Parathyroid adenoma (tissue), 2 donors: ENCODE data around the gene RAB24.
A peak's percentile ranks its signal among the peaks of the same experiment; 100 is the strongest.
"Not testable (repeated sequence)": the region's sequence is repeated elsewhere in the genome, so short reads cannot be mapped to it uniquely, and the experiment has no call there.

ENCODE experiments used
- H2AFZ ChIP-seq: fragments of 300-600 bp; sonication (generic); one replicate; pipeline ENCODE4 v1.7.0; 2017; ENCODE audit warnings: antibody characterized with exemption, mild to moderate bottlenecking
- H3K27ac ChIP-seq: fragments of 300-600 bp; sonication (generic); one replicate; pipeline ENCODE4 v1.7.0; 2017
- H3K27me3 ChIP-seq: fragments of 300-600 bp; sonication (generic); one replicate; pipeline ENCODE4 v1.7.0; 2017; ENCODE audit warnings: low read length; ENCODE audit not compliant: control insufficient read depth, insufficient read depth
- H3K36me3 ChIP-seq: fragments of 300-600 bp; sonication (generic); one replicate; pipeline ENCODE4 v1.7.0; 2017; ENCODE audit warnings: low read length; ENCODE audit not compliant: control insufficient read depth, insufficient read depth
- H3K4me1 ChIP-seq: fragments of 300-600 bp; sonication (generic); one replicate; pipeline ENCODE4 v1.7.0; 2017; ENCODE audit warnings: control low read depth
- H3K4me2 ChIP-seq: fragments of 300-600 bp; sonication (generic); one replicate; pipeline ENCODE4 v1.7.0; 2017; ENCODE audit warnings: low read length
- H3K4me3 ChIP-seq: fragments of 300-600 bp; sonication (generic); one replicate; pipeline ENCODE4 v1.7.0; 2017; ENCODE audit warnings: low read depth, low read length
- H3K79me2 ChIP-seq: fragments of 300-600 bp; sonication (generic); one replicate; pipeline ENCODE4 v1.7.0; 2017; ENCODE audit warnings: control low read depth
- H3K9ac ChIP-seq: fragments of 300-600 bp; sonication (generic); one replicate; pipeline ENCODE4 v1.7.0; 2017; ENCODE audit warnings: mild to moderate bottlenecking
- H3K9me3 ChIP-seq: fragments of 300-600 bp; sonication (generic); one replicate; pipeline ENCODE4 v1.7.0; 2017; ENCODE audit warnings: low read length; ENCODE audit not compliant: control insufficient read depth
- TF ChIP-seq, protein P1 (sequence below): fragments of 300-600 bp; sonication (generic); IDR thresholded peaks from one replicate; pipeline ENCODE4 v1.7.0; 2017; ENCODE audit warnings: antibody characterized with exemption, mild to moderate bottlenecking
- donor health status: primary hyperparathyroidism.

RAB24 gene

DNA sequence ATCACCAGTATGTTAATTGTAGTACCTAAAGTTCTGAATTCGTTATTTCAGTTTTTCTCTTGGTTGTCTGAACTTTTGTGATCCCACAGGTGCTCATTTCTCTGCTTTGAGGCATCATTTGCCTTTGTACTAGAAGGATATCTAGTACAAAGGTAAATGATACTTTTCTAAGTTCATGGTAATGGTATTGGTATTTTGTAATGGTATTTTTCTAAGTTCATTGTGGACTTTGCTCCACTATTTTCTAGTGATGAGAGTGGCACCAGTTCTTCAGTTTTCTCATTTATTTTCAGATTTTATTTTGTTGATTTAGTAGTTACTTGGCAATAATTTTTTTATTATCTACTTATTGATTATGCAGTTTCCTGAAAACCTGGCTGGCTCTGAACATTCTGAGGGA lies 42.0 kb downstream of the RAB24 start:
- H3K9ac ChIP-seq, result no peak overlapping the region
- peaks cover 8% of the 10 kb centered on the region for H3K4me1 ChIP-seq
- no peaks in the 10 kb centered on the region for H3K79me2 ChIP-seq
- H2AFZ ChIP-seq, result no peak overlapping the region
- TF ChIP-seq, protein P1, sequence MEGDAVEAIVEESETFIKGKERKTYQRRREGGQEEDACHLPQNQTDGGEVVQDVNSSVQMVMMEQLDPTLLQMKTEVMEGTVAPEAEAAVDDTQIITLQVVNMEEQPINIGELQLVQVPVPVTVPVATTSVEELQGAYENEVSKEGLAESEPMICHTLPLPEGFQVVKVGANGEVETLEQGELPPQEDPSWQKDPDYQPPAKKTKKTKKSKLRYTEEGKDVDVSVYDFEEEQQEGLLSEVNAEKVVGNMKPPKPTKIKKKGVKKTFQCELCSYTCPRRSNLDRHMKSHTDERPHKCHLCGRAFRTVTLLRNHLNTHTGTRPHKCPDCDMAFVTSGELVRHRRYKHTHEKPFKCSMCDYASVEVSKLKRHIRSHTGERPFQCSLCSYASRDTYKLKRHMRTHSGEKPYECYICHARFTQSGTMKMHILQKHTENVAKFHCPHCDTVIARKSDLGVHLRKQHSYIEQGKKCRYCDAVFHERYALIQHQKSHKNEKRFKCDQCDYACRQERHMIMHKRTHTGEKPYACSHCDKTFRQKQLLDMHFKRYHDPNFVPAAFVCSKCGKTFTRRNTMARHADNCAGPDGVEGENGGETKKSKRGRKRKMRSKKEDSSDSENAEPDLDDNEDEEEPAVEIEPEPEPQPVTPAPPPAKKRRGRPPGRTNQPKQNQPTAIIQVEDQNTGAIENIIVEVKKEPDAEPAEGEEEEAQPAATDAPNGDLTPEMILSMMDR, result no peak
- H3K36me3 ChIP-seq, result no peaks in the 10 kb centered on the region
- no peaks in the 10 kb centered on the region for H3K9me3 ChIP-seq
- H3K4me2 ChIP-seq, result no peak overlapping the region
- H3K27ac ChIP-seq, result peak overlapping the region; percentile 58
- no peaks in the 10 kb centered on the region for H3K27me3 ChIP-seq
- H3K4me3 ChIP-seq, result no peak overlapping the region

DNA sequence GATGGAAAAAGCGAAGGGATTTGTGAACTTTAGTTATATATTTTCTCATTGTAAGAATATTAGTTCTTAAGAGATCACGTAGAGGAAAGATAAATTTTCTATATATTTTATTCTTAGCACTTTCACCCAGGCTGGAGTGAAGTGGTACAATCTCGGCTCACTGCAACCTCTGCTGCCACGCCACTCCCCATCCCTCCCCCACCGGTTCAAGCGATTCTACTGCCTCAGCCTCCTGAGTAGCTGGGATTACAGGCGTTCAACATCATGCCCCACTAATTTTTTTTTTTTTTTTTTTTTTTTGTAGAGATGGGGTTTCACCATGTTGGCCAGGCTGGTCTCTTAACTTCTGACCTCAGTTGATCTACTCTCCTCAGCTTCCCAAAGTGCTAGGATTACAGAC lies 42.6 kb downstream of the RAB24 start:
- Histone ChIP-seq H3K4me3 (no peak overlapping the region), H3K9me3 (no peaks in the 10 kb centered on the region), H3K36me3 (no peaks in the 10 kb centered on the region), H3K79me2 (no peaks in the 10 kb centered on the region), H3K4me2 (no peak overlapping the region), H3K27me3 (no peaks in the 10 kb centered on the region), H2AFZ (no peak overlapping the region), H3K9ac (no peak overlapping the region), H3K27ac (peak overlapping the region; percentile 58), H3K4me1 (peaks cover 8% of the 10 kb centered on the region)
- TF ChIP-seq, protein P1, result no peak

DNA sequence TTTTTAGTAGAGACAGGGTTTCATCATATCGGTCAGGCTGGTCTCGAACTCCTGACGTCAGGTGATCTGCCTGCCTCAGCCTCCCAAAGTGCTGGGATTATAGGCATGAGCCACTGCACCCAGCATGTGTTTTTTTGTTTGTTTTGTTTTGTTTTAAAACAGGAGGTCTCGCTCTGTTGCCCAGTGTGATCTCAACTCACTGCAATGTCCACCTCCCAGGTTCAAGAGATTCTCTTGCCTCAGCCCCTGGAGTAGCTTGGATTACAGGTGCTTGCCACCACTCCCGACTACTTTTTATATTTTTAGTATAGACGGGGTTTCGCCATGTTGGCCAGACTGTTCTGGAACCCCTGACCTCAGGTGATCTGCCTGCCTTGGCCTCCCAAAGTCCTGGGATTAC lies 44.8 kb downstream of the RAB24 start:
- not testable (repeated sequence) for H3K4me1 ChIP-seq, H3K4me3 ChIP-seq, H3K9ac ChIP-seq, H3K79me2 ChIP-seq, H3K27me3 ChIP-seq, H3K9me3 ChIP-seq, H3K4me2 ChIP-seq, H2AFZ ChIP-seq, H3K27ac ChIP-seq, H3K36me3 ChIP-seq

DNA sequence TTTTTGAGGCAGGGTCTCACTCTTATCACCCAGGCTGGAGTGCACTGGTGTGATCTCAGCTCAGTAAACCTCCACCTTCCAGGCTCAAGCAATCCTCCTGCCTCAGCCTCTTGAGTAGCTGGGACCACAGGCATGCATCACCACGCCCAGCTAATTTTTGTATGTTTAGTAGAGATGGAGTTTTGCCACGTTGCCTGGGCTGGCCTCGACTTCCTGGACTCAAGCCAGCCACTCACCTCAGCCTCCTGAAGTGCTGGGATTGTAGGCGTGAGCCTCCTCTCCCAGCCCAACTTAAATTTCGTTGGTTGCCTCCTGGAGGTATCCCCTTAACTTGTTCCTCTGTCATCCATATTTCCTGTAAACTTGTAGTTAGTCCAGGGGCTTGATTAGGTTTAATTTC lies 47.2 kb downstream of the RAB24 start:
- H2AFZ ChIP-seq, result no peak overlapping the region
- no peak overlapping the region for H3K4me3 ChIP-seq
- H3K36me3 ChIP-seq, result no peaks in the 10 kb centered on the region
- H3K4me1 ChIP-seq, result peaks cover 6% of the 10 kb centered on the region
- no peaks in the 10 kb centered on the region for H3K9me3 ChIP-seq
- H3K4me2 ChIP-seq, result no peak overlapping the region
- no peaks in the 10 kb centered on the region for H3K27me3 ChIP-seq
- no peak overlapping the region for H3K27ac ChIP-seq
- TF ChIP-seq, protein P1, result no peak
- H3K9ac ChIP-seq, result no peak overlapping the region
- H3K79me2 ChIP-seq, result peaks cover 3% of the 10 kb centered on the region

DNA sequence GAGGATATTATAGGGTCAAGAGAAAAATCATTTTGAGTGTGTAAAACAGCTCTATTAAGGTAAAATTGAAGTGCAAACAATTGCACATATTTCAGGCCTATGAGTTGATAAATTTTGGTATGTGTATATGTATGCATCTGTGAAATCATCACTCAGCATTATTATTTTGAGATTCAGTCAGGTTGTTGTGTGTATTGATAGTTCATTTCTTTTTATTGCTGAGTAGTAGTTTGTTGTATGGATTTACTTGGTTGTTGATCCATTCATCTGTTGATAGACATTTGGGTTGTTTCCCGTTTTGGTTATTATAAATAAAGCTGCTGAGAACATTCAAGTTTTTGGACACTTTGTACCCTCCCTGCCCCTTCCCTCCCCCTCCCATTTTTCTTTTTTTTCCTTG lies 50.3 kb downstream of the RAB24 start:
- H3K36me3 ChIP-seq, result no peaks in the 10 kb centered on the region
- TF ChIP-seq, protein P1, result no peak
- no peak overlapping the region for H3K9ac ChIP-seq
- H3K4me2 ChIP-seq, result no peak overlapping the region
- no peak overlapping the region for H2AFZ ChIP-seq
- H3K27ac ChIP-seq, result no peak overlapping the region
- no peaks in the 10 kb centered on the region for H3K9me3 ChIP-seq
- no peak overlapping the region for H3K4me3 ChIP-seq
- no peaks in the 10 kb centered on the region for H3K27me3 ChIP-seq
- peaks cover 5% of the 10 kb centered on the region for H3K79me2 ChIP-seq
- H3K4me1 ChIP-seq, result peaks cover 3% of the 10 kb centered on the region
